Esophagus mucosa (tissue), 1 donor: ENCODE results near the gene CCDC146. TPM values are rescaled to one million over a fixed set of nuclear protein-coding genes. Genes with fewer than 3 reads are reported as not detected.
"Not testable (repeated sequence)": the region's sequence is repeated elsewhere in the genome, so short reads cannot be mapped to it uniquely, and the experiment has no call there.

ENCODE experiments used
- ATAC-seq: fragments of 200-7000 bp; cut with Tn5 transposase; one replicate; pipeline ENCODE4 v1.9.1; 2020
- total RNA-seq: library from RNA; stranded (reverse); gene quantifications from one replicate; pipeline ENCODE4 v1.2.4, GENCODE V29; 2023
- donor health status: DM: yes; HTN: yes; CAD: no.

The CCDC146 gene
- total RNA-seq, 1 donor from 2014 or later, result 6.7 TPM

GRCh38 chr7:77154917-77155464, 32.6 kb downstream of the CCDC146 start:
- ATAC-seq, result peak; percentile 93

DNA sequence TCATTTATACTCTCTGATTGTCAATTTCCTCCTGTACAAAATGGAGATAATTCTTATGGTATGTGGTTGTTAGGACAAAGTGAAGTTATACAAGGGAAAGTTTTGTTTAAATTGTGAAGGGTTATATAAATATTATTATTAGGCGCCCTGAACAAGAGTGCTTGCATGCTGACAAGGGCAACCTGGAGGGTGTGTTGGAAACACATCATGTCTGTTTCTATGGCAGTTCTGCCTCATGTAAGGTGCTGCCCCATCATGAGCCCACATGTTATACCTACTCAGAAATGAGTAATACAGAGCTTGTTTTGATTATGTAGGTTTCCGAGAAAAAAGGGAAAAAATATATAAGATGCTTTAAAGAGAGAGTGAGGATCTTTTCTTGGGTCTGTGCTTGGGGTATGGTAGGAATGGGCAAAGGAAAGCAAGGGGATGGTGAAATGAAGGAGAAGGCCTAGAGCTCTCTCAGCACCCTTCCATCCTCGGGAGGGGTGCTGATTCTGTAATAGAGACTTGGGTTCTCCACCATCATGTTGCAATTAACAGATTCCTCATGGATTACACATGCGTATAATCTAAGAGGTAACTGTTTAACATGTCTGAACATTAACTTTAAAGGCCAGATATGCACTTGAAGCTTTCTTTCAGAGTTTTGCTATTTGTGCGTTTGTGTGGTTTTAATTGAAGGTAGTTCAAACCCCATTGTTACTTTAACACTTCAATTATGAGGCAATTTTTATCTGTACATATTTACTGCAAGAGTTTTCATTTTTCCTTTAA, 33.4 kb downstream of the CCDC146 start:
- peak; percentile 62 for ATAC-seq

- ATAC-seq, result peak; percentile 43
Observed at GRCh38 chr7:77157034-77157433, 34.6 kb downstream of the CCDC146 start.

- peak; percentile 34 for ATAC-seq
Observed at GRCh38 chr7:77157446-77157845, 35.0 kb downstream of the CCDC146 start.

DNA sequence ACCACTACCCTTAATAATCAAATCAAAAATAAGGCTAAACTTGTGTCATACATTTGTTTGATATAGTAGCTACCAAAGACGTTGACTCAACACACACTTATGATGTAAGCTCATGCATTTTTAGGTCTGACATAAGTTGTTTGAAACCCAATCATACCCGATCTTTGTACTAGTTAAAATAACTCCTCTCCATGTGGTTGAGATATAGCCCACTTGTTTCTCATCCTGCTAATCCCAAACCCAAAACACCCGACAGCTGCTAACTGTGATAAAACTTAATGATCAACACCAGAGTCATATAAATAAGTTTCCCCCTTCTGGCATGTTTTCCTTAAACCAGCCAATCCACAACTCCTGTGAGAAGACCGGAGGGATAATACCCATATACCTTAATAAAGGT, 48.7 kb downstream of the CCDC146 start:
- ATAC-seq, result not testable (repeated sequence)

DNA sequence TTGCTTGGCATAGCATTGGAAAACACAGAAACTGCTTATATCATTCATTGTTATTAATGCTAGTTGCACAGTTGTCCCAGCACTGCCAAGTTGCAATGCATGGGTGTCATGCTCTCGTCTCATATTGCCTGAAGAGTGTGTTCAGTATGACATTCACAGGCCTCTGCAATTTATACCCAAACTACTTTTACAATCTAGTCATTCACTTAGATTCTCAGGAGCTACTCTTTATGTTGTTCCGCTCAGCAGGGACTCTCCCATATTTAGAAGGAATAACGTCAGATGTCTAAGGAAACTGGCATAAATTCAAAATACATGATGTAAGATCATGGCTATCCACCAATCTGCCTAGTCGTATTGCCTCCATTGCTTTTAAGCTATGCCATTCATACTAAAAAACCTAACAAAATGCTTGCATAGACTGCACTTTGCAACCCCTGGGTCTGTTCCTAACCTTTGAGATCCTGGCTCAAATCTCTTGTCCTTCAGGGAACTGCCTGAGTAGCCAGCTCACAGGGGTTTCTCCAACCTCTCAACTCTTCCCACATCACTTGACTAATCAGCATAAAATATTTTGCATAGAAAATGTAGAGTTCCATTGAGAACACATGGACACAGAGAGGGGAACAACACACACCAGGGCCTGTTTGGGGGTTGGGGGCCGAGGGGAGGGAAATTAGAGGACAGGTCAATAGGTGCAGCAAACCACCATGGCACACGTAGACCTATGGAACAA, 50.2 kb downstream of the CCDC146 start:
- ATAC-seq, result not testable (repeated sequence)

DNA sequence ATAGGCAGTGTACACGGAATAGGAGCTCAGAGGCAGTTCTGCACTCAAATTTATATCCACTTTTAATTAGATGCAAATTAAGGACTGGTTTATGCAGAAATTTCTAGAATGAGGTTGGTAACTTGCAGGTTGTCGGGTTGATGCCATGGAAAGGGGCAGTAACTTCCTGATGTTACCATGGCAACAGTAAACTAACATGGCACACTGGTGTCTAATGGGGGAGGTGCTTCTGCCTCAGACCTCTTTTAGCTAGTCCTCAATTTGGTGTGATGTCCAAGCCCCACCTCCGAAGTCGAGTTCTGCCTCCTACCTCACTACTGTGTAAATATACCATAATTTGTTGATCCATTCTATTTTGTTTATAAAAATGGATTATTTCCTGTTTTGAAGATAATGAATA, 52.0 kb downstream of the CCDC146 start:
- ATAC-seq, result not testable (repeated sequence)

- not testable (repeated sequence) for ATAC-seq
Observed at GRCh38 chr7:77175274-77175800, 52.9 kb downstream of the CCDC146 start.

DNA sequence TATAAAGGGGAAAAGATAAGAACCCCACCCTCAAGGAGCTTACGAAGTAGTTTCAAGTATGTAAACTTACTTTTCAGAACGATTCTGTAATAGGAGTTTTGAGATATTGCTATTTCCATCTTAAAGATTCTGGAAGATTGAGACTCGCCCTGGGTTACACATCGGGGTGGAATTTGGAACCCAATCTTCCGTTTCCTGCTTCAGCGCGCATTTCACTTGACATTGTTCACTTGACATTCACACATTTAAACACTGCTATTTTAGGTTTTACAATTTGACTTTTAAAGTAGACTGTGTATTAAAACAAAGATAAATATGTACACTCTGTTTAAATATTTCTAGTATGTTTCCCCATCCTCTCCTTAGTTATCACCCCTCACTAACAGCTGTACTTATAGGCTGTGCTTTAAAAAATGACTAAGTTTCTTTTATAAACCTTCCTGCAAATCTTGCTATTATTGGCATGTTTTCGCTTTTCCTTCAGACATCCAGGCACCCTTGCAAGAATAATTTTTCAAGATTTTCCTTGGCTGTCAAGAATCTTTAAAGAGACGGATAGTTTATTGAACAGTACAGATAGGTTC, 55.0 kb downstream of the CCDC146 start:
- not testable (repeated sequence) for ATAC-seq

GRCh38 chr7:77178024-77178423, 55.6 kb downstream of the CCDC146 start:
- not testable (repeated sequence) for ATAC-seq

DNA sequence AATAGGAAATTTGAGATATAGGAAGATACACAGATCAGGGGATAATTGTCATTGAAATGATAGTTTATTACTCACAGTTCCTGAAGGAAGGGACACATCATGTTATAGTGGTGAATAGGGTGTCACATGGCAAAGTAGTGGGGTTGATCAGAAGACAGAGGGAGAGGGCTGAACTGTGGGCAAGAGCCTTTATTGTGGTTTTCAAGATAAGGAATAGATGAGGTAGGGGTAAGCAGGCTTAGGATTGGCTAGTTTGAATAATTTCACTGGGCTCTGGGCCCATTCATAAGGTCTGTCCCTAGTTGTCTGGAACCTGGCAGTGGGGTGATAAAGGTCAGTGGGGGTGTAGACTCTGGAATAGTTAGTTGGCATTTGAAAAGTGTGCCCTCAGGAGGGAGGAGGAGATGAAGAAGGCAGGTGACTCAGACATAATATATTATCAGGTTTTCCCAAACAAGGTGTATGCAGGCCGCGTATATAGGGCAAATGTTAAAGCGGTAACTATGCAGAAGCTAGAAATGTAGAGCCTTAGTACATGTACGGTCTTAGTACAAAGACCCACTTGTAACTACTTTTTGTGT, 58.7 kb downstream of the CCDC146 start:
- ATAC-seq, result no peak

- ATAC-seq, result no peak
Observed at GRCh38 chr7:77181734-77182133, 59.3 kb downstream of the CCDC146 start.

GRCh38 chr7:77182261-77182660, 59.8 kb downstream of the CCDC146 start:
- no peak for ATAC-seq

- ATAC-seq, result no peak
Observed at GRCh38 chr7:77184463-77184862, 62.0 kb downstream of the CCDC146 start.

DNA sequence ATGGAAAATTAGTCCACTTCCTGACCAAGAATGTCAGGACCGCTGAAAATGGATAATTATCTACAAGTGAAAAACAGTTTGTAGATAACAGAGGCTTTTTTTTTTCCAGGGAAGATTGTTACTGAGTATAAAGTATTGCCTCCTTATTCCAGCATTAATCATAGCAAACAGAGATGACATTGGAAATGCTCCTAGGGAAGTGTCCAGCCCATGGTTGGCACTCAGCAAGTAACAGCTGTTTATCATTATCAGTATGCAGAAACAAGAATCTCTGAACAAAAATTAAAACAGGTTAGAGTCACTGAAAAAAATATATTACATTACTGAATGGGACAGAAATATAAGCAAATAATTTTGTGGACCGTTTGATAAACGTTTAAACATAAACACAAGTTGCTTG, 62.6 kb downstream of the CCDC146 start:
- ATAC-seq, result no peak

DNA sequence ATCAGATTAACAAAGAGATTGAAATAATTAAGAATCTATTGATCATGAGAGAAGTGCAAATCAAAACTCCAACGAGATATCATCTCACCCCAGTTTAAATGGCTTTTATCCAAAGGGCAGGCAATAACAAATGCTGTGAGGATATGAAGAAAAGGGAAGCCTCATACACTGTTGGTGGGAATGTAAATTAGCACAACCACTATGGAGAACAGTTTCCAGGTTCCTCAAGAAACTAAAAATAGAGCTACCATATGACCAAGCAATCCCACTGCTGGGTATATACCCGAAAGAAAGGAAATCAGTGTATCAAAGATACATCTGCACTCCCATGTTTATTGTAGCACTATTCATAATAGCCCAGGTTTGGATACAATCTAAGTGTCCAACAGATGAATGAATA, 63.5 kb downstream of the CCDC146 start:
- no peak for ATAC-seq

DNA sequence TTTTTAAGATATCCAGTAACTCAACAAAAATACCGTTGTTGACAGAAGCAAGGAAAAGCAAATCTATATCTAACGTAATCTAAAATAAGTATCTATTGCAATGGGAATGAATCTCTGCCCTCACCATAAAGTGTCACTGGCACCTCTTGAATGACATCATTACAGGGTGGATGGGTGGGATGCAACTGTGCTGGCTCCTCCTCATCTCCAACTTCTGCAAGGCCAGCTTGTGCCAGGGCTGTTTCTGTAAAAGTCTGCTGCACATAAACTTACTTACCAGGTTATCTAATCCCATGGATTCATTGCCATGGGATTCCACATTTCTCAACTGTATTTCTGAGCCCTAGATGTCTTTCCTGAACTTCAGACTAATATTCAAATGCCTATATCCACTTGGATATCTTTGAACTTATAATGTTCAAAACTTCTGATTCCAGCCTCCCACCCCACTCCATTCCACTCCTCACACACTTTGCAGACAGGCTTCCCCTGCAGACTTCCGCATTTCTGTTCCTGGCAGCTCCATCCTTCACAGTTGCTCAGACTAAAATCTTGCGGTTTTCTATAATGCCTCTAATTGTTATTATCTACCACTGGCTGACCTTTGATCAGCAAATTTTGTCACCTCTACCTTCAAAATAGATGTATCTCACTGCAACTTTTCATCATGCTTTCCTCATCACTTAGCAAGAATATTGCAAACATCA, 66.5 kb downstream of the CCDC146 start:
- ATAC-seq, result no peak

DNA sequence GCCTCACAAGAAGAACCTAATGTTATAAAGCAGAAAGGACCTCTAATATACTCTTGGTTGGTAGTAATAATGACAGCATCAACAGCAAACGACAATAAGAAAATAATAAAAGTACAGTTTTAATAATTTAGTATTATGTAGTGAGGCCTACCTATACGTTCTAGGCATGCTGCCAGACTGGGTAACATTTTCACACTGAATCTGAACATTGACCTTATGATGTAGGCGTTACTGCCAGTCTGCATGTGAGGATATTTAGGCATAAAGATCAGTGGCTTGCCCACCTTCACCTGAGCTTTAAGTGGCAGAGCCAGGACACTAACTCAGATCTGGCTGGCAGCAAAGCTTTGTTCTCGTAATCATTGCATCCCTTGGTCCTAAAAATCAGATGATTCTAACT, 74.7 kb downstream of the CCDC146 start:
- no peak for ATAC-seq

DNA sequence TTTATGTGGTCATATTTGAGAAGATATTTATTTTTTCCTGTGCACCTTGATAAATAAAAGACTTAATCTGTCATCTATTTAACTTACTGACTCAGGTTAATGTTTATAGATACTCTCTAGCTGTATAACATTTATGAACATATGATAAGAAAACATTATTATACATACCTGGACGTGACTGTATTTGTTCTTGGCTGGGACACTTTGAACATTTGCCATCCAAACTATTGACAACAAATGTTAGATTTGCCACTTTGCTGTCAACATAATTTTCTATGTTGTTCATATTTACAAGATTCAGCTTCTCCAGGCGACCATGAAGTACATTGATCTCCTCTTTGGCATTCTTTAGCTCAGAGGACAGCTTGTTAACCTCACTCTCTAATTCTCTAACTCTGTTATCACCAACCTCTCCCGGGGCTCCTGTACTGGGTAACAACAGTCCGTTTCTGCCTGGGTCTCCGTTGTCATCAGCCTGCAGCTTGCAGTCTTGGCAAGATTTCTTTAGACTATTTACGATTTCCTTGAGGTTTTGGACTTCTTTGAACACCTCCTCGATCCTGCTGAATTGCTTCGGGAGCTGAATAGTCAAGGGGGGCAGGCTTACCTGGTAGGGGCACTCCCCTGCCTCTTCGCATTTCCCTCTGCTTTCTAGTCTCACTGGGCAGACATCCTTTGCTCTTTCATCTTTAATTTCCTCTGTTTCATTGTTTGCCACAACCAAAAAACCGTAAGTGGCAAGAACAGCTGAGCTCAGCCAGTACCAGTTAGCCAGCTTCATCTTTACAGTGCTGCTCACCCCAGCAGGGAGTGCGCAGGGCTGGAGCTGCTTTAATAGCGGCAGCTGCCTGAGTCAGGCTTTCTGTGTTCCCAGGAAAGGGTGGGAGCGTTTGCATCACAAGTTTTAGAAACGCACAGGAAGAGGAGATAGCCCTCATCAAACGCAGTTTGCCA, 76.9 kb downstream of the CCDC146 start, which contains the start of gene FGL2:
Gene FGL2, minus strand, starts transcription at position 807 of the 954 bp plus-strand sequence. Its CDS starts 26 bp downstream, at position 781.
- ATAC-seq, result no peak

GRCh38 chr7:77200542-77200941, 78.1 kb downstream of the CCDC146 start:
- ATAC-seq, result no peak
